Lung microvascular endothelial cell (primary cell): Measurements from ENCODE around the gene PCDHA11. TPM values are rescaled to one million over a fixed set of nuclear protein-coding genes. Genes with fewer than 3 reads are reported as not detected.
A peak's percentile ranks its signal among the peaks of the same experiment; 100 is the strongest.
"Not testable (repeated sequence)": the region's sequence is repeated elsewhere in the genome, so short reads cannot be mapped to it uniquely, and the experiment has no call there.

Experiments
- DNase-seq, 2 donors: peaks; one replicate each; pipeline versions ENCODE4 v3.0.0 to v3.0.0-alpha.2; 2010; ENCODE audit warnings: low read depth in 2 of 2
- total RNA-seq: library from RNA; depleted of rRNA; stranded (reverse); fragments of >200 nt; gene quantifications from 2 replicates; pipeline ENCODE4 v1.2.1, GENCODE V29; 2014

PCDHA11 gene
- total RNA-seq, 1 donor from 2014 or later: 0.20 TPM

GRCh38 chr5:140848139-140849102, 20.3 kb upstream of the PCDHA11 start, which contains the start of gene PCDHA9:
Gene PCDHA9 (plus strand): TSS chr5:140848382. CDS start chr5:140848496, 114 bp downstream.
- DNase-seq: not testable (repeated sequence)

- DNase-seq: not testable (repeated sequence)
These were observed 18.7 kb upstream of the PCDHA11 start for GRCh38 chr5:140849831-140850634.

- no peak for DNase-seq
These were observed 12.7 kb upstream of the PCDHA11 start, which contains the start of gene PCDHA10 for GRCh38 chr5:140855772-140856674. Gene PCDHA10 (plus strand): TSS chr5:140855897. CDS start chr5:140856049, 152 bp downstream.

GRCh38 chr5:140857177-140857986, 11.4 kb upstream of the PCDHA11 start:
- DNase-seq: no peak

- no peak for DNase-seq
These were observed 10.8 kb upstream of the PCDHA11 start for GRCh38 chr5:140857987-140858240.

GRCh38 chr5:140862441-140863295, 6.1 kb upstream of the PCDHA11 start:
- DNase-seq: no peak

- no peak for DNase-seq
These were observed 764 bp downstream of the PCDHA11 start for GRCh38 chr5:140869555-140869886.

GRCh38 chr5:140870221-140871201, 1.8 kb downstream of the PCDHA11 start:
- DNase-seq: no peak

GRCh38 chr5:140875085-140876065, 6.6 kb downstream of the PCDHA11 start, which contains the start of gene PCDHA12:
Gene PCDHA12 (plus strand): TSS chr5:140875308. CDS start chr5:140875473, 165 bp downstream.
- DNase-seq: no peak

GRCh38 chr5:140876541-140877261, 7.9 kb downstream of the PCDHA11 start:
- DNase-seq: not testable (repeated sequence)

- no peak for DNase-seq
These were observed 8.5 kb downstream of the PCDHA11 start for GRCh38 chr5:140877262-140877581.

- peak in 1 of 2 donors; percentile 8 for DNase-seq
These were observed 13.3 kb downstream of the PCDHA11 start, which contains the start of gene PCDHA13 for GRCh38 chr5:140881889-140882590. Gene PCDHA13 (plus strand): TSS chr5:140882124. CDS start chr5:140882269, 145 bp downstream.

GRCh38 chr5:140882591-140882899, 13.8 kb downstream of the PCDHA11 start:
- no peak for DNase-seq

GRCh38 chr5:140883373-140883772, 14.6 kb downstream of the PCDHA11 start:
- no peak for DNase-seq

- no peak for DNase-seq
These were observed 15.4 kb downstream of the PCDHA11 start for GRCh38 chr5:140883927-140884697.
